GM18508 (cell line): ENCODE data around the gene FMR1.

Experiments
- ATAC-seq: cut with Tn5 transposase; IDR thresholded peaks from one replicate; pipeline ENCODE4 v1.9.1; 2021; ENCODE audit warnings: moderate number of reproducible peaks; ENCODE audit not compliant: insufficient read depth, unreplicated experiment

FMR1 gene

GRCh38 chrX:147911192-147912022, at the start of gene FMR1:
FMR1 (plus strand) TSS chrX:147911919; CDS start chrX:147912180, 261 bp downstream.
- ATAC-seq = peak; percentile 76

GRCh38 chrX:147875866-147876596, 35.7 kb upstream of the FMR1 start:
- ATAC-seq = peak; percentile 95

- ATAC-seq = no peak
Measured at GRCh38 chrX:147876849-147877646, 34.7 kb upstream of the FMR1 start.

GRCh38 chrX:147877726-147878125, 34.0 kb upstream of the FMR1 start:
- ATAC-seq = no peak

DNA sequence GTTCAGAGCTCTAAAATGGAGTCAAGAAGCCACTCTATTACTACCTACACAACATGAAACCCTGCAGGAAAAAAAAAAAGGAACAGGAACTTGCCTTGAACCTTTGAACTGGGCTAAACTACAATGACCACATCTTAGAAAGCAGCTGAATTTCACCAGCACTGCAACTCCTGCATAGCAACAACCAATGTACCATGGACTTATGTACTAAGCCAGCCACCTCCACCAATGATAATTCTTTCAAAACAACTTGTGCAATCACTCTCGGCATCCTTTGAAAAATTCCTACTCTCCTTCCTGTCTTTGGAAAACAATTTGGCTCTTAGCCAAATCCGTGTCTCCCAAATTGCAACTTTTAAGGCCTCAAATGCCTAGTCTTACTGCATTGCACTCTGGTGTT, 26.8 kb upstream of the FMR1 start:
- no peak for ATAC-seq

DNA sequence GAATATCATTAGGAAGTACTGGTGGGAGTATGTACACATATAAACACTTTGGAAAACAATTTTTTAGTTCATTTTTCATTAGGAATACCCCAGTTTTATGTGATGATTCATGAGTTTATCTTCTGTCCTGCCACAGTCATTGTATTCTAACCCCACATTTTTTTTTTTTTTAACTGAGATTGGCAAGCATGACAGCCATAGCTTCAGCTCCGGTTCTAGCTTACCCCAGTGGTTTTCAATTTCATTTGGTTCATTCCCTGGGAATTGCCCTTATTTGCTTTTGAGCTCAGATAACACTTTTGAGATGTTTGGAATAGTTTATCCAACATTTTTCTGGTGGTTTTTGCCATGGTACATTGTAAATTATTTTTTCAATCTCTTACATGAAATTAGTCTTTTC, 21.0 kb upstream of the FMR1 start:
- no peak for ATAC-seq

GRCh38 chrX:147891896-147892295, 19.8 kb upstream of the FMR1 start:
- ATAC-seq = no peak

- no peak for ATAC-seq
Measured at GRCh38 chrX:147893741-147894140, 18.0 kb upstream of the FMR1 start.

DNA sequence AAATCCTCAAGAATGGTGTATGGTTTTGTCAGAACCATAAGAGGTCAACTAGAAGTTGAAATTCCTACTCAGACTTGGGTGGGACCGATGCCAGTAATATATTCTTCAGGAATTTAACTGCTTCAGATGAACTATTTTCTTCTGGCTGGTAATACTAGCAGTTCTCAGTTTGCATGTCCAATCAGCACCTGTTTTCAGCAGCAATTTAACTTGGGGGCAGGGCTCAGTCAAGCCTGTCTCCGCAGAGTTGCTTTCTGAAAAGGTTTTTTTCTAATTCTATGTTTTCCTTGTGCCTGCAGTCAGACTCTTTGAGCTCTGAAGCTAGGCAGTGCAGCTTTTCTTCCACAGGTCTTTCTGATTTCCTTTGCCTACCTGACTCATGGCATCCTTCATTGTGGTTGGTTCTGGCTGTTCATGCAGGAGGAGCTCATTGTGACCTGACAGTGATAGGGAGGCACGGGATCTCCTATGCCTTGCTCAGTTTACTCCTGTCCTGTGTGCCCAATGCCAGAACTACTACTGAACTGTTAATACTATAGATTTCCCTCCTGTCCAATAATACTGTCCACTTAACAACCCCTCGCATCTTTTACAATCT, 17.3 kb upstream of the FMR1 start:
- no peak for ATAC-seq

DNA sequence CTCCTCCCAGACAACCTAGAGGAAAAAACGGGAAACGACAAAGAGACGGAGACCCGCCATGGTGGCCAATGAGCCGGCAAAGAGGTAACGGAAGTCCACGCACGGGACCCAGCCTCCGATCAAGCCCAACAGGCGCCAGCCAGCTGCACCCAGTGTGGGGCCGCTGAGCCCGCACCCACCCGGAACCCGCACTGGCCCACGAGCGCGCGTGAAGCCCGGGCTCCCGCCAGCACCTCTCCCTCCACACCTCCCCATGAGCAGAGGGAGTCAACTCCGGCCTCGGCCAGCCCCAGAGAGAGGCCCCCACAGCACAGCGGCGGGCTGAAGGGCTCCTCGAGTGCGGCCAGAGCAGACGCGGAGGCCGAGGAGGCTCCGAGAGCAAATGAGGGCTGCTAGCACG, 14.6 kb upstream of the FMR1 start:
- no peak for ATAC-seq

DNA sequence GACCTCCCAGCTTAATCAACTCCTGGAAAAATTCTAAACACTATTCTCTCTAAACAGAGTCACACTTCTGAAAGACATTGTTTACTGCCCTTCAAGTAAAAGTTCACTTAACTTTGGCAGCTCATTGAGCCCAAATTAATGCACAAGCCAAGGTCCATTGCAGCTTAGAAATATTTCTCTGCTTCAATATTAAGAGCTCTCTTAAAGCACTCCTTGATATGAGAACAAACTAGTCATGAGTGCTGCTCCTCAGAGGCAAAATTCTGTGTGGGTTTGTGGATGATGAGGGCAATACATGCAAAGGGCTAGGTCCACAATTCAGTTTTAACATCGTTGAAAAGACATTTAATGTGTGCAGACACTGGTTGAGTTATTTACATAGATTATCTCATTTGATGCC, 12.8 kb upstream of the FMR1 start:
- no peak for ATAC-seq

- peak; percentile 95 for ATAC-seq
Measured at GRCh38 chrX:147899379-147900114, 12.2 kb upstream of the FMR1 start.

- no peak for ATAC-seq
Measured at GRCh38 chrX:147900349-147900748, 11.4 kb upstream of the FMR1 start.

DNA sequence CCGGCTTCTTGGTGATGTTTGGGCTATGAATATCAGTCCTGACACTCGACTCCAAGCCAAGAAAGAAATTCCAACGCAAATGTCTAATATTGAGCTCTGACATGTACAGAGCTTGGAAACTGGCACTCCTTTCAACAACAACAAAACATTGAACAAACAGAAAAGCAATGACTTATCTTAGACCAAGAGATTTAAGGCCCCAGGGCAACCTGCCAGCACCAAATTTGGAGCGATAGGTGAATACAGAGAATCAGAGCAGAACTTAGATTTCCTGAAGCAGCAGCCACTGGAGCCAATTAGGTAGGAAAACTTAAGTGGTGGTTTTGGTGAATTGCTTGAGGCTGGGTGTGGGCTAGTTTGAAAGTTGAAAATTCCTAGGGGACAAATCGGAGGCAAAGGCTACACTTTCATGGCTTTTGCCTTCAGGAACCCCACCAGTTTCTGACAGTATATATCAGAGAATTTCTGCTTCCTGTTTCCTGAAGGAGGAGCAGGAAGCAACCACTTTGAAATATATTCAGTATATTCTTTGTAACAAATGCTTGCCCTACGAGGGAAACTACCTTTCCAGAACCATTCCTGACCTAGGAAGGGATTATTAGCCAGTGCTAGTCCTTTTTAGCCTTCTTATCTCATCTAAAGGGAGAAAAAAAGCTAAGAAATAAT, 10.1 kb upstream of the FMR1 start:
- ATAC-seq = no peak

GRCh38 chrX:147902270-147902669, 9.4 kb upstream of the FMR1 start:
- ATAC-seq = no peak

- no peak for ATAC-seq
Measured at GRCh38 chrX:147908106-147908505, 3.6 kb upstream of the FMR1 start.

GRCh38 chrX:147910607-147911006, 1.1 kb upstream of the FMR1 start:
- ATAC-seq = no peak

DNA sequence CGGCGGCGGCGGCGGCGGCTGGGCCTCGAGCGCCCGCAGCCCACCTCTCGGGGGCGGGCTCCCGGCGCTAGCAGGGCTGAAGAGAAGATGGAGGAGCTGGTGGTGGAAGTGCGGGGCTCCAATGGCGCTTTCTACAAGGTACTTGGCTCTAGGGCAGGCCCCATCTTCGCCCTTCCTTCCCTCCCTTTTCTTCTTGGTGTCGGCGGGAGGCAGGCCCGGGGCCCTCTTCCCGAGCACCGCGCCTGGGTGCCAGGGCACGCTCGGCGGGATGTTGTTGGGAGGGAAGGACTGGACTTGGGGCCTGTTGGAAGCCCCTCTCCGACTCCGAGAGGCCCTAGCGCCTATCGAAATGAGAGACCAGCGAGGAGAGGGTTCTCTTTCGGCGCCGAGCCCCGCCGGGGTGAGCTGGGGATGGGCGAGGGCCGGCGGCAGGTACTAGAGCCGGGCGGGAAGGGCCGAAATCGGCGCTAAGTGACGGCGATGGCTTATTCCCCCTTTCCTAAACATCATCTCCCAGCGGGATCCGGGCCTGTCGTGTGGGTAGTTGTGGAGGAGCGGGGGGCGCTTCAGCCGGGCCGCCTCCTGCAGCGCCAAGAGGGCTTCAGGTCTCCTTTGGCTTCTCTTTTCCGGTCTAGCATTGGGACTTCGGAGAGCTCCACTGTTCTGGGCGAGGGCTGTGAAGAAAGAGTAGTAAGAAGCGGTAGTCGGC, 528 bp downstream of the FMR1 start:
- ATAC-seq = no peak

- ATAC-seq = no peak
Measured at GRCh38 chrX:147913570-147913969, 1.9 kb downstream of the FMR1 start.
